Glutamatergic neuron (in vitro differentiated cells): Measurements from ENCODE around the gene EXOC3L2. TPM values are rescaled to one million over a fixed set of nuclear protein-coding genes. Genes with fewer than 3 reads are reported as not detected.

ENCODE experiments used
- DNase-seq: peaks from one replicate; pipeline ENCODE4 v3.0.0; 2022
- H3K27ac Mint-ChIP-seq: one replicate; pipeline ENCODE4 v1.8.0; 2020; ENCODE audit warnings: mild to moderate bottlenecking, mixed read lengths, inconsistent platforms; ENCODE audit not compliant: unreplicated experiment
- H3K27me3 Mint-ChIP-seq: one replicate; pipeline ENCODE4 v1.8.0; 2020; ENCODE audit warnings: mild to moderate bottlenecking, moderate library complexity, mixed read lengths, inconsistent platforms; ENCODE audit not compliant: unreplicated experiment
- H3K36me3 Mint-ChIP-seq: one replicate; pipeline ENCODE4 v1.8.0; 2020; ENCODE audit warnings: mild to moderate bottlenecking, mixed read lengths, inconsistent platforms; ENCODE audit not compliant: unreplicated experiment
- H3K4me1 Mint-ChIP-seq: one replicate; pipeline ENCODE4 v1.8.0; 2020; ENCODE audit warnings: mild to moderate bottlenecking, low read depth, mixed read lengths, inconsistent platforms; ENCODE audit not compliant: unreplicated experiment
- H3K4me3 Mint-ChIP-seq: one replicate; pipeline ENCODE4 v1.8.0; 2020; ENCODE audit warnings: mild to moderate bottlenecking, mixed read lengths, inconsistent platforms; ENCODE audit not compliant: unreplicated experiment
- H3K9me3 Mint-ChIP-seq: one replicate; pipeline ENCODE4 v1.8.0; 2020; ENCODE audit warnings: mild to moderate bottlenecking, moderate library complexity, mixed read lengths, inconsistent platforms; ENCODE audit not compliant: unreplicated experiment
- CTCF ChIP-seq: fragments of 200-600 bp; sonication (generic); IDR thresholded peaks from one replicate; pipeline ENCODE4 v1.5.0; 2021; ENCODE audit not compliant: partially characterized antibody, unreplicated experiment
- total RNA-seq: library from RNA; stranded (reverse); fragmentation: NEBNext Ultra II Directional; extraction: Animal tissue kit (Norgen Biotek cat#: 25700); gene quantifications from one replicate; pipeline ENCODE4 v1.2.1, GENCODE V29; 2021; ENCODE audit not compliant: unreplicated experiment

EXOC3L2 gene
- total RNA-seq, 1 donor from 2014 or later, result not detected

GRCh38 chr19:45217193-45217956 lies 27.8 kb downstream of the EXOC3L2 start:
- DNase-seq, result no peak
- no peak for TF ChIP-seq CTCF
- peaks cover 15% of the 10 kb centered on the region for H3K27me3 Mint-ChIP-seq
- no peaks in the 10 kb centered on the region for H3K9me3 Mint-ChIP-seq
- H3K4me1 Mint-ChIP-seq, result peaks cover 1% of the 10 kb centered on the region
- H3K36me3 Mint-ChIP-seq, result no peaks in the 10 kb centered on the region
- H3K4me3 Mint-ChIP-seq, result no peak overlapping the region
- H3K27ac Mint-ChIP-seq, result no peak overlapping the region

- Mint-ChIP-seq H3K27me3 (peaks cover 15% of the 10 kb centered on the region), H3K4me3 (no peak overlapping the region), H3K4me1 (peaks cover 1% of the 10 kb centered on the region), H3K9me3 (no peaks in the 10 kb centered on the region), H3K36me3 (no peaks in the 10 kb centered on the region), H3K27ac (no peak overlapping the region)
- DNase-seq, result no peak
- no peak for TF ChIP-seq CTCF
These were observed 28.5 kb downstream of the EXOC3L2 start for GRCh38 chr19:45216667-45217066.

- DNase-seq, result peak; percentile 37
- Mint-ChIP-seq H3K4me3 (peak overlapping the region; percentile 79), H3K4me1 (peaks cover 1% of the 10 kb centered on the region), H3K36me3 (no peaks in the 10 kb centered on the region), H3K27ac (no peak overlapping the region), H3K9me3 (no peaks in the 10 kb centered on the region), H3K27me3 (peaks cover 13% of the 10 kb centered on the region)
- TF ChIP-seq CTCF, result no peak
These were observed 29.6 kb downstream of the EXOC3L2 start for GRCh38 chr19:45215391-45216191.

- TF ChIP-seq CTCF, result no peak
- Mint-ChIP-seq H3K4me1 (peaks cover 1% of the 10 kb centered on the region), H3K36me3 (no peaks in the 10 kb centered on the region), H3K9me3 (no peaks in the 10 kb centered on the region), H3K4me3 (no peak overlapping the region), H3K27me3 (peaks cover 8% of the 10 kb centered on the region), H3K27ac (no peak overlapping the region)
- no peak for DNase-seq
These were observed 32.2 kb downstream of the EXOC3L2 start for GRCh38 chr19:45213031-45213430.
